HG02678 (cell line): ENCODE data around the gene FAM120A.

Source experiments
- ATAC-seq: cut with Tn5 transposase; IDR thresholded peaks from one replicate; pipeline ENCODE4 v1.9.1; 2021; ENCODE audit warnings: mild to moderate bottlenecking, moderate library complexity; ENCODE audit not compliant: unreplicated experiment

The FAM120A gene

GRCh38 chr9:93440896-93441580 lies 10.4 kb upstream of the FAM120A start:
- ATAC-seq = no peak

DNA sequence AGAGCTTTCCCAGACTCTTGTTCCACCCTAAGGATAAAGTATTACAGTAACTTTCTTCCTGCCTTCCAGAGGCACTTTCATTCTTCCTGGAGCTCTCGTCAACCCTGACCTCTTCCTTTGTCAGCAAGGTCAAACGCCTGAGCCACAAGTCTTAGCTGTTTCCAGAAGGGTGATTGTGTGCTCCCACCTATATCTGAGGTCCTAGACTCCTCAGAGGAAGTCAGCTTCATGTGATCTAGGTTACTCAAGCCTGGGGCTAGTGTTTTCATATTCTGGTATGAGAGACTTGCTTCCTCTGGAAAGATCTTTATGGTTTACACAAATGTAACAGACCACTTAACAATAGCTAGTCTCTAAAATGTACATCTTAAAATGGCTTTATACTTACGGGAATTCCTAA lies 5.4 kb upstream of the FAM120A start:
- ATAC-seq = no peak

GRCh38 chr9:93447655-93448054 lies 3.8 kb upstream of the FAM120A start:
- no peak for ATAC-seq

- ATAC-seq = peak; percentile 17
These were observed 594 bp downstream of the FAM120A start for GRCh38 chr9:93451849-93452709.

GRCh38 chr9:93452710-93453046 lies 1.2 kb downstream of the FAM120A start:
- no peak for ATAC-seq

GRCh38 chr9:93453047-93453914 lies 1.8 kb downstream of the FAM120A start, which contains the start of gene FAM120AOS:
FAM120AOS (minus strand) TSS chr9:93453581; CDS start chr9:93452709, 872 bp downstream.
- peak; percentile 64 for ATAC-seq

GRCh38 chr9:93456022-93456421 lies 4.5 kb downstream of the FAM120A start:
- no peak for ATAC-seq

- no peak for ATAC-seq
These were observed 5.0 kb downstream of the FAM120A start for GRCh38 chr9:93456504-93456903.

- no peak for ATAC-seq
These were observed 5.5 kb downstream of the FAM120A start for GRCh38 chr9:93457006-93457405.

GRCh38 chr9:93458712-93459111 lies 7.2 kb downstream of the FAM120A start:
- ATAC-seq = no peak

DNA sequence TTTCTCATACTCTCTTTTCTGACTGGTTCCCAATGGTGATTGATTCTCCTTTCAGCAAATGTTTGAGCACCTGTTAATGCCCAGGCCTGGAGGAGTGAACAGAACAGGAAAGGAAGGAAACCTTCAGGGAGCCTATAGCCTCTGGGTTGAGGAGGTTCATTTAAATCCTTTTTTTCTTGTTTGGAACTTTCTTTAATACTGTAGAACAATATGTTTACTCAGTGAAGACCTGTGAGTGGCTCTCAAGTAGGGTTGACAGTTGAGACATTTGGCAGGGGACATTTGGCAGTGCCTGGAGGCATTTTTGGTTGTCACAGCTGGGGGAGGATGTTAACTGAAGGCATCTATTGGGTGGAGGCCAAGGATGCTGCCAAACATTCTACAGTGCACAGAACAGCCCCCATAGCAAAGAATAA lies 8.0 kb downstream of the FAM120A start:
- no peak for ATAC-seq

DNA sequence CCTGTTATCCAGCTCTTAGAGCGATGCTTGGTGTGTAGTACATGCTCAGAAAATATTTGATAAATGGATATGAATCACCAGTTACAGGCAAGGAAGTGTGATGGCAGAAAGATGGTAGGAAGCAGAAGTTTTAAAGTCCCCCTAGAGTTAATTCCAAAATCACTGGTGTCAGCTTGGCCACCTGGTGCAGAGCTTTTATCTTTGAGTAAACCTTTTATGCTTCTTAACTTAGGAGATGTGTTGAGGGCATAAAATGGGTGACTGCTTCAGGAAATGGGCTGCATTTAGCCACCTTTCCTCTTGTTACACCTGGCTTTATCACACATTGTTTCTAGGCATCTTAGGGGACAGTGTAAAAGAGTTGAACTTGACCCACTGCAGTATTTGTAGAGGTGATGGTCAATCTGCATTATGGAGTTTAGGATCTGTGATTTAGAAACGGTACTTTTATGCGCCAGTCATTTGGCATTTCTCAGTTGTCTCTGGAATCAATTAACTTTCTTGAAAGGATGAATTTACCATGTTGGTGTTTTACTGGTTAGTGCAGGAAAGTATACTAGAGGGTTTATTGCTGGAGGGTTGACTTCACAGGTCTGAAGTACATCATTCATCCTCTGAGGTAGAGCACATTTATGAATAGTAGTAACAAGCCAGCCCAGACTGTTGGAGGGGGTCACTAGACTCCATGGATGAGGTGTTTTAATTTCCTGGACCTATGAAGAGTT lies 9.4 kb downstream of the FAM120A start:
- no peak for ATAC-seq

DNA sequence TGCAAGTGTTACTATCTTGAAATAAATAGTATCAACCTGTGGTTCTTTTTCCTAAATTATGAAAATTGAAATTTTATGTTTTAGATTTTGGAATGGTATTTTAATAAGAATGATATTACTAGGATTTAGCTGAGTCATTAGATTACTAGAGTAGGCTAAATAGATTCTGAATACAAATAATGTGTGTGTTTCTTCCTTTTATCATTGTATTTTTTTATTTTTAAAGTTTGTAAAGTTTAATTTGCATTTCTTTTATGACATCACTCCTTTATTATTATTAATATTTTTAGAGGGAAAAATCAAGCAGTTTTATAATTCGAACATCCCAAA lies 9.9 kb downstream of the FAM120A start:
- no peak for ATAC-seq

- no peak for ATAC-seq
These were observed 10.3 kb downstream of the FAM120A start for GRCh38 chr9:93461821-93462220.

DNA sequence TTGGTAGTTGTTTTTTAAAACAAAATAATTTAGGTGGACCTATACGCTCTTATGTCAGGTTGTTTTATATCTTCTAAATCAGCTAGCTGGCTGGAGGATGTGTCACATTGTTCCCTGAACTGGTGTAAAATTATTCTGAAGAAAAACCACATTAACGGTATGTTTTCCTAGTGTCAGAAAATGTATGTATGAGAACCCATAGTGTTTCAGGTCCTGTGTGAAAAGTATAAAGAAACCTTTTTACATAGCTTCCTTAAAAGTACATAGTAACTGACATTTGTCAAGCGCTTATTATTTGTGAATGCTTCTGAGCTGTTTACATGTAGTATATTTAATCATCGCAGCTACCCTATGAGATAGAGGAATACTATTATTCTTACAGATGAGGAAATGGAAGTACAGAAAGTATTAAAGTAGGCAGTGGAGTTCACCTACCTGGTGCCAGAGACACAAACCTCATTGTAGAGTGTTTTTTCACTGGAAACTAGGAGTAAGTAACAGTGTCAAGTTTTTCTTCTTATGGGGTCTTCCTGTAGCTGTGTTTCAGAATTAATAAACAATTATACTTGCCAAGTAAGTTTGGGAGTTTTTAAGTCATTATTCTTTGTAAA lies 12.3 kb downstream of the FAM120A start:
- ATAC-seq = no peak

DNA sequence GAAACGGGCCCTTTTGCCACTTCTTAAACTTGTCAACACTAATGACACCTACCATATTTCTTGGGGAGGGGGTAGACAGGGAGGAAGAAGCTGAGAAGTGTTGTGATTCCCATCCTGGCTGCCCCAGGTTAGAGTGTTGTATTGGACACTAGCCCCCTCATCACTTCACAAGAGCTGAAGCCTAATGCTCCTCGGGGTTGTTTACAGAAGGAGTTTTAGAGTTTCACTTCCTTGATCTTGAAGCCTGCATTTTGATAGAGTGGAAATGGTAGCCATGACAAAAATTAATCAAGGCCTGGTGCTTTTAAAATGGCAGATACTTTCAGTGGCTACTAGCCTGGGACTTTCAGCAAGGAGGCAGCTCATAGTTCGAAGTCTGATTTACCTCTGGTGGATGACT lies 12.9 kb downstream of the FAM120A start:
- ATAC-seq = no peak

GRCh38 chr9:93464876-93465275 lies 13.4 kb downstream of the FAM120A start:
- ATAC-seq = no peak

DNA sequence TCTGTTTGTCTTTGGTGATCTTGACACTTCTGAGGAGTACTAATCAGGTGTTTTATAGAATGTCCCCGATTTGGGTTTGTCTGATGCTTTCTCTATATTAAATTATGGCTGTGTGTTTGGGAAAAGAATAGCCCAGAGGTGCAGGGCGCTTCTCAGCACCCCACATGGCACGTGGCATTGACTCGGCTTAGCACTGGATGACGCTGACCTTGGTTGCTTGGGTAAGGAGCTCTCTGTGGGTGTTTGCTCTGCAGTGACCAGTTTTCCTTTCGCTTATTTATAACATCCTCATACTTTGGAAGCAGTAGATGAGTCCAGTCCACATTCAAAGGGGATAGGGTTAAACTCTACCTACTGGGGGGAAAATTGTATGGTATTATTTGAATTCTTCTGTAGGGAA lies 14.4 kb downstream of the FAM120A start:
- ATAC-seq = no peak

- ATAC-seq = no peak
These were observed 15.1 kb downstream of the FAM120A start for GRCh38 chr9:93466416-93467061.

DNA sequence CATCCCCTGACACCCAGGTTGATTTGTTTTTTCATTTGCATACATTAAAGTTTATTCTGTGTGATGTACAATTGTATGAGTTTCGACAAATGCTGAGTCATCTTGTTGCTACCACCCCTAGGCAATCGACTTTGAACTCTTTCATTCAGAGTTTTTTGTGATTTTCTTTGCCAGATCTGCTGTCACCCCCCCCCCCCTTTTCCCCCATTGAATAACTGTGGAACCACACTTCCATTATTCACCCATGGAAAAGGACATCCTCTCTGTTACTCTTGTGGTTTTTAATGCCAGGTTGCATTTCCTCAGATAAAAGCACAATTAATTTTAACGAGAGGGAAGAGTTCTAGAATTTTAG lies 15.6 kb downstream of the FAM120A start:
- ATAC-seq = no peak
